ENCODE data around the gene CDC42EP4.

Gene CDC42EP4

DNA sequence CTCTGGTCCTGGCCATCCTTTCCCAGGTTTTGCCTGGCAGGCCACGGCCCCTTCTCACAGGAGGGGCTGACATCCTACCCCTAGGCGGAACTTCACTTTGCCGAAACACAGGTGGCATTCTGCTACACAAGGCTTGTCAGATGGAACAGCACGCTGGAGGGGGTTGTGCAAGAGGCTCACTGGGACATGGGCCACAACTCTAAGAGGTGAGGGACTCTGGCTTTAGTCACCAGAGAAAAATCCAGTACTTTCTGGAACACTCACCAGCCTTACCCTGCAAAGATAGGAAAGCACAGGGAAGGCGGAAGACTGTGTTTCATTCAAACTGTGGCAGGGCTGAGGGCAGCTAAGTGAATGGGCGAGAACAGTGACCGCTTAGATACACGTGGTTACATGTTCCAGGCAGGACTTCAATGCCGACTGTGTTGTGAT, 18.3 kb downstream of the CDC42EP4 start:
- DNase-seq, result peak; percentile 88

DNA sequence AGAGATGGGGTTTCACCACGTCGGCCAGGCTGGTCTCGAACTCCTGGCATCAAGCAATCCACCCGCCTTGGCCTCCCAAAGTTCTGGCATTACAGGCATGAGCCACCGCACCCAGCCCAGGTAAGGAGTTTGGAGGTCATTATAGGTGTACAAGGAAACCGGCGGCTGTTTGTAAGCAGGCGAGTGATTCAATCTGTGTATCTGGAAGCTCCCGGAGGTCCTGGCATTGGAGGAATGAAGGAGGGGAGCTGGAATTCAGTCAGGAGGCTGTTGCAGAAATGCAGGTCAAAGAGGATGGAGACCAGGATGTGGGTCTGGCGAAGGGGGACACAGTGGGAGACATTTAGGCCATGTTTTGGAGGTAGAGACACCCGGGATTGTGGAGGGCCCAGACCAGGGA, 18.8 kb downstream of the CDC42EP4 start:
- no peak for DNase-seq

- peak; percentile 89 for DNase-seq
Measured at GRCh38 chr17:73292031-73292531, 19.7 kb downstream of the CDC42EP4 start.

- DNase-seq, result peak; percentile 98
Measured at GRCh38 chr17:73291260-73291801, 20.5 kb downstream of the CDC42EP4 start.

DNA sequence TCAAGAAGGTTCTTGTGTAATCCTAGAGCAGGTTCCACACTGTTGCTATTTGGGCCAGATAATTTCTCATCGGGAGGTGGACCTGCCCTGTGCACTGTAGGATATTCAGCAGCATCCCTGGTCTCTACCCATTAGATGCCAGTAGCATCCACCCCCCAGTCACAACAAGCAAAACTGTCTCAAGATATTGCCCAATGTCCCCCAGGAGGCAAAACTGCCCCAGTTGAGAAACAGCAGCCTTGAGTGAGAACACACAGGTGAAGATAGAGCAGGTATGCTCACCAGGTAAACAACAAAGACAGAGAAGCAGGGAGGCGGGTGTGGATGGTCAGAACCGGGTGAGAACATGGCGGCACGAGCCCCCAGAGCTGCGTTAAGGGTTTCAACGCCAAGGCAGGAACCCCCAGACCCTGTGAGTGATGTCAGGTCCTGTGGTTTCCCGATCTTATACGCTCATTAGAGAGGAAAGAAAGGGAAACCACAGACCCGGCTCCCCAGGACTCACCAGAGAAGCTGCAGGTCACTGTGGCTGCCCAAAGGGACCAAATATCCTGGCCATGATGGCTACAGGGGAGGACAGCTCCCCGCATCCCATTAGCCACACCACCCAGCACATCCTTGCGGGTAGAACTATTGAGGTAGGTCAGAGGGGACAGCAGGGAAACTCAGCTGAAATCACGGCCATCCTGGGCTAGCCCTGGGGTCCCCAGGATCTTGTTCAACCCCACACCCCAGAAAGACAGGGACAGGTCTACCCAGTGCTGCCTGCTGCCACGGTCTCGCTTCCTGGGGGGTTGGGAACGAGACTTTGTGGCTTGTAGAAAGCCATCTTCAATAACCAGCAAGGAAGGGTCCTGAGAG, 21.2 kb downstream of the CDC42EP4 start:
- no peak for DNase-seq

- DNase-seq, result no peak
Measured at GRCh38 chr17:73289549-73290254, 22.1 kb downstream of the CDC42EP4 start.

DNA sequence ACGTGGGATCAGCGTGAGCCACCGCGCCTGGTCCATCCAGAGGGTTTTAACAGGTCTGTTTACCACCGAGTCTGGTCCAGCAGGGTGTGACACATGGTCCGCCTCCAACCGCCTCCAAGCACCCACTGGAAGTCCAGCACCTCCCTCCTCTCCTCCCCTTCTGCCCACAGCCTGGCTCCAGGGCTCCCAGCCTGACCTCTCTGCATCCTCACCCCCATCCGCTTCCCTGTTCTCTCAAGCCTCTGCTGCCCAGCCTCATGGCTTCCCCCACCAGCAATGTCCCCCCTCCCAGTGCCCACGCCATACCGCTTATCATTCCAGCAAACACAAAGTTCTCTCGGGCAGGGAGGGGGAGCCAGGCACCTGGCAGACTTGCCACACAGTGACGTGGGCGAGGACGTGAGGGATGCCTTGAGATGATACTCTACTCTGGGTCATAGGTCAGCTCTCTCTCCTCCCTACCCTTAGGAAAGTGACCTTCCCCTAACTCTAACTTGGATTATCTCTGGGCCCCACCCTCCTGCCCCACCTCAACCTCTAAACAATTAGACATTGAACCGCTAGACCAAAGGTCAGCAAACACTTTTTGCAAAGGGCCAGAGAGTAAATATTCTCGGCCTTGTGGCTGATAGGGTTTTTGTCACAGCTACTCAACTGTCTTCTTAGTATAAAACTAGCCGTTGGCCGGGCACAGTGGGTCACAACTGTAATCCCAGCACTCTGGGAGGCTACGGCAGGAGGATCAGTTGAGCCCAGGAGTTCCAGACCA, 23.1 kb downstream of the CDC42EP4 start:
- no peak for DNase-seq

- no peak for DNase-seq
Measured at GRCh38 chr17:73286863-73287296, 24.9 kb downstream of the CDC42EP4 start.

GRCh38 chr17:73285916-73286862, 25.6 kb downstream of the CDC42EP4 start:
- no peak for DNase-seq

DNA sequence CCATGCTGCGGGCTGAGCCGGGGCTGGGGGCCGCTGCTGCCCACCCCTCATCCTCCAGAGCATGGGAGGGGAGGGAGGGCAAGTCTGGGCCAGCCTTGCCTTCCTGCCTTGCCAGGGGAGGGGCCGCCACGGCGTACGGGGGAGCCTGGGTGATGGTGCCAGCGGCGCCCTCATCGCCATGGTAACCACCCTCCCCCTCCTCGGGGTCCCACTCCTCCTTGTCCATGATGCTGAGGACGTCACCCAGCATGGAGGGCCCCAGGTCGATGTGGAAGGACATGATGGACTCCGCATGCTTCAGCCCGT, 26.2 kb downstream of the CDC42EP4 start:
- DNase-seq, result no peak

- no peak for DNase-seq
Measured at GRCh38 chr17:73284906-73285602, 26.7 kb downstream of the CDC42EP4 start.

- DNase-seq, result no peak
Measured at GRCh38 chr17:73284354-73284753, 27.4 kb downstream of the CDC42EP4 start.

DNA sequence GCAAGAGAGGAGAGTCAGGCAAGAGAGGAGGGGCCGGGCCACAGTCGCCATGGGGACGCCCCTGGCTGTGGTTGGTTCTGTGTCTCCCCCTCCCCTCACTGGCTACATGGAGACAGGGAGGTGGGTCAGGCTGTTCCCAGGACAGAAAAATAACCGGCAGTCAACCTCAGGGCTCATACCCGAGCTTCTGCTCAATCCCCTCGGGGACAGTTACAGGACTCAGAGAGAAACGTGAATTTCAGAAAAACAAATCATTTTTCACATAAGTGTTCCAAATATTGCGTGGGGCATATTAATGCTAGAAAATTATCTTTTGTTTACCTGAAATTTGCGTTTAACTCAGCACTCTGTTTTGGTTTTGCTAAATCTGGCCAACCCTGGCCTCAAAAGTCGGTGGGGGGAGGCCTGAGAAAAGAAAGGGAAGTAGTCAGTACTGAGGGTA, 27.9 kb downstream of the CDC42EP4 start:
- no peak for DNase-seq

- DNase-seq, result no peak
Measured at GRCh38 chr17:73283250-73283649, 28.6 kb downstream of the CDC42EP4 start.

DNA sequence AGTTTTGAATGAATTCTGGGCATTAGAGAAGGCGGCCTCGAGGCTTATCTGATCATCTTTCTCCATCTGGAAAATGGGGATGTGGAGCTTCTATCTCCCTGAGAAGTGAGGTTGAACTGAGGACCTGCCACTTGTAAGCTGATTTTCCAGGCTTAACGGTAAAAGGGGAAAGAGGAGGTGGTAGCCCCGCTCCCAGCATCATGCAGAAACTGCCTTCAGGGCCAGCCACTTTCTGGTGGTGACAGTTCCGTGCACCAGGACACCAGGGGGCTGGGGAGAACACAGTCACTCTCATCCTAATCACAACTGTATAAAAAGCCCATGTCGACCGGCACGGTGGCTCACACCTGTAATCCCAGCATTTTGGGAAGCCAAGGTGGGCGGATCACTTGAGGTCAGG, 29.2 kb downstream of the CDC42EP4 start:
- DNase-seq, result no peak

DNA sequence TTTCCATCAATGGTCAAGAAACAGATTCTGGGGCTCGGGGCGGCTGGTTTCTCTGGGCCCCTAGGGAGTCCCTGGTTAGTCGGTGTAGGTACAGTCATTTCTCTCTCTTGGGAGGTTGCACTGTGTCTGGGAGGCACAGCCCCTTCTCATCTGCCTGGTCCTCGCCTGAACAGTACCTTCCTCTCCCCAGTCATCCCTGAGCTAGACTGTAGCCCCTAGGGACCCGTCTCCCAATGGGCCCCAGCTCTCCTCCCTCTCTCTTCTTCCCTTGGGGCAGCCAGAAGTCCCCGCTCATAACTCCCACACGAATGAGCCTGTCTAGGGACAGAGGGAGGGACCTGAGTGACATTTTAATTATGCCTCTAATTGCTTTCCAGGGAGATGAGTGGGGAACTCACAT, 29.9 kb downstream of the CDC42EP4 start:
- DNase-seq, result no peak

- no peak for DNase-seq
Measured at GRCh38 chr17:73280191-73280590, 31.6 kb downstream of the CDC42EP4 start.

DNA sequence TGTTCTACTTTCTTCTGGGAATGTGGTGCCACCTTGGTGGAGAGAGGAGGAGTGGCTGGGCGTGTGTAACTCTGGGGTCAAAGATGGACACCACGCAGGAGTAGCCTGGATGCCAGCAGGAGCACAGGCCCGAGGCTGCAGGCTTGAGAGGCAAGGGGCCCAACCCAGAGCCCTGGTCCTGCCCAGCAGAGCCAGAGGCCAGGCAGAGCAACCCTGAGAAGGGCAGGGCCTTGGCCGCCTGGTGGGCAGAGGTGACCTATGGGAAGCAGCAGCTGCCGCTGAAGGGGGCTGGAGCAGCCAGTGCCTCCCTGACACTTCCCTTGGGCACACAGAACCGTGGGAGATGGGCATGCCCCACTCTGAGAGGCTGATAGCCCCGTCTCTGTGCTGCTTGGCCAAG, 32.1 kb downstream of the CDC42EP4 start:
- DNase-seq, result no peak

DNA sequence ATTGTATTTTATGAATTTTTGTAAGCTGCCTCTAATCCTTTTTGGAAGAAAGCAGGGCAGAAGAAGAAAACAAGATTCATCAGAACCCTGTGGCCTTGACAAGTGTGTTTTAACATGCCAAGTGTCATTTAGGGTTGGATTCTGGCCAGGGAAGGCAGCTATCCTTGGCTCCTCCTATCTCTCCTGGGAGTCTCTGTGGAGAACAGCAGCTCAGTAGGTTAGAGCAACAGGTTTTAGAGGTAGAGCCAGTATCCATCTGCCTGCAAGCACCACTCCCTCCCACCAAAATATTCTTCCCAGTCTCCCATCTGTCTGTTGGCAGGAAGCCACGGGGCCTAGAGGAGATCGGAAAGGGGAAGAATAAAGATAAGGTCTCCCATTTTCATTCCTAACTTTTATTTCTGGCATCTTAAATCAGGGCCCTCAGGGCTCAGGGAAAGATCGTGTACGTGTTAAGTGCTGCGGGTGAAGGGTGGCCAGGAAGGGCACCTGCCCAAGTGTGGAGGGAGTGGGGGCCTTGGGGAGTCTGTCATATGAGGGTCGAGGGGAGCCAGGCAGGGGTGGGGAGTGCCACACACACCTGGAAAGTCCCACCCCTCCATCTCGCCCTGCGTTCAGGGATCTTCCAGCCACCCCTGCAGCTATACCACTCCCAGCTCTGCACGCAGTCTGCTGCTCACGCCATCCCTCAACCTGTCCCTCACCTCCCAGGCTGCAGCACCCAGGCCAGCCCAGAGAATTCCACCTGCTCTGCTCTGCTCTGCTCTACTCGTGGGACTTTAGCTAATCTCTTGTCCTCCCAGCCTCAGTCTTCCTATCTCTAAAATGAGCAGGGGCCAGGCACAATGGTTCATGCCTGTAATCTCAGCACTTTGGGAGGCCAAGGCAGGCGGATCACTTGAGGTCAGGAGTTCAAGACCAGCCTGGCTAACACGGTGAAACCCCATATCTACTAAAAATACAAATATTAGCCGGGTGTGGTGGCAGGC, 33.0 kb downstream of the CDC42EP4 start:
- DNase-seq, result peak; percentile 28

DNA sequence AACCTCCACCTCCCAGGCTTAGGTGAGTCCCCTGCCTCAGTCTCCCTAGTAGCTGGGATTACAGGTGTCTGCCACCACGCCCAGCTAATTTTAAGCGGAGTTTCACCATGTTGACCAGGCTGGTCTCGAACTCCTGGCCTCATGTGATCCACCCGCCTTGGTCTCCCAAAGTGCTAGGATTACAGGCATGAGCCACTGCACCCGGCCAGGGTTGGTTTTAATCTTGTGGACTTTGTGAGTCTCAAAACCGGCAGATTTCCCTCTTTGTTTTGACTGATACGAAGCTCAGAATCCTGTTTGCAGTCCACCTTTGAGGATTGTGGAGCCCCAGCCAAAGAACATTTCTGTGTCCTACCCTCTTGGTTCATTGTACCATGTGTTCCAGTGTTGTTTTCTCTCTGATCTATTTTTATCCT, 33.7 kb downstream of the CDC42EP4 start:
- DNase-seq, result no peak
